Liver (tissue), 9 donors: ENCODE data around the gene SH3TC2. TPM values are rescaled to one million over a fixed set of nuclear protein-coding genes. Genes with fewer than 3 reads are reported as not detected.

Experiments used
- DNase-seq: peaks from one replicate; pipeline ENCODE4 v3.0.0-alpha.2; 2017; ENCODE audit warnings: low spot score
- H3K27ac ChIP-seq, 2 donors: one replicate each; pipeline ENCODE4 v1.7.0; 2013; ENCODE audit warnings: inconsistent platforms in 2 of 2, low read length in 2 of 2, control low read depth in 1 of 2, low read depth in 1 of 2, mild to moderate bottlenecking in 1 of 2
- H3K27me3 ChIP-seq, 4 donors: one replicate each; pipeline versions ENCODE4 v1.6.1 to v1.7.0; 2013; ENCODE audit warnings: low read length in 3 of 4, inconsistent platforms in 1 of 4, mild to moderate bottlenecking in 1 of 4, moderate library complexity in 1 of 4; ENCODE audit not compliant: control insufficient read depth in 4 of 4, insufficient read depth in 4 of 4
- H3K36me3 ChIP-seq, 4 donors: one replicate each; pipeline versions ENCODE4 v1.6.1 to v1.7.0; 2013; ENCODE audit warnings: low read length in 3 of 4, mild to moderate bottlenecking in 3 of 4, low read depth in 1 of 4, moderate library complexity in 1 of 4; ENCODE audit not compliant: control insufficient read depth in 4 of 4, insufficient read depth in 3 of 4
- H3K4me1 ChIP-seq, 4 donors: one replicate each; pipeline versions ENCODE4 v1.6.1 to v1.7.0; 2013; ENCODE audit warnings: low read length in 3 of 4, mild to moderate bottlenecking in 3 of 4, moderate library complexity in 1 of 4; ENCODE audit not compliant: control insufficient read depth in 4 of 4, insufficient read depth in 4 of 4
- H3K4me3 ChIP-seq, 3 donors: one replicate each; pipeline versions ENCODE4 v1.6.1 to v1.7.0; 2013; ENCODE audit warnings: low read length in 3 of 3, control low read depth in 1 of 3, low read depth in 1 of 3, mild to moderate bottlenecking in 1 of 3
- H3K9ac ChIP-seq, 2 donors: one replicate each; pipeline ENCODE4 v1.7.0; 2013; ENCODE audit warnings: low read length in 2 of 2, mild to moderate bottlenecking in 2 of 2, moderate library complexity in 2 of 2, control low read depth in 1 of 2, low read depth in 1 of 2
- H3K9me3 ChIP-seq, 4 donors: one replicate each; pipeline versions ENCODE4 v1.6.1 to v1.7.0; 2013; ENCODE audit warnings: low read length in 3 of 4; ENCODE audit not compliant: control insufficient read depth in 4 of 4
- ATF3 ChIP-seq: IDR thresholded peaks from 2 replicates; pipeline ENCODE4 v1.6.1; 2016; ENCODE audit warnings: antibody characterized with exemption
- CTCF ChIP-seq: fragments of 150-350 bp; IDR thresholded peaks from 2 replicates; pipeline ENCODE4 v1.5.1; 2017; ENCODE audit warnings: improper control_type of control experiment, low read depth, low read length; ENCODE audit not compliant: missing input control
- EGR1 ChIP-seq, 2 donors: IDR thresholded peaks; 2 replicates each; pipeline ENCODE4 v1.6.1; 2016 to 2018; ENCODE audit warnings: antibody characterized with exemption in 2 of 2, low read depth in 2 of 2
- FOXA1 ChIP-seq: IDR thresholded peaks from 2 replicates; pipeline ENCODE4 v1.6.1; 2016; ENCODE audit warnings: antibody characterized with exemption
- FOXA2 ChIP-seq: IDR thresholded peaks from 2 replicates; pipeline ENCODE4 v1.6.1; 2016; ENCODE audit warnings: antibody characterized with exemption
- GABPA ChIP-seq, 2 donors: IDR thresholded peaks in 1 of 2; conservative IDR thresholded peaks in 1 of 2; 2 replicates each; pipeline ENCODE4 v1.6.1; 2016; ENCODE audit warnings: antibody characterized with exemption in 2 of 2, mild to moderate bottlenecking in 1 of 2, moderate library complexity in 1 of 2
- HNF4A ChIP-seq, 2 donors: conservative IDR thresholded peaks; 2 replicates each; pipeline ENCODE4 v1.6.1; 2016; ENCODE audit warnings: antibody characterized with exemption in 2 of 2, mild to moderate bottlenecking in 2 of 2
- HNF4G ChIP-seq: IDR thresholded peaks from 2 replicates; pipeline ENCODE4 v1.6.1; 2016; ENCODE audit warnings: antibody characterized with exemption
- JUND ChIP-seq, 2 donors: IDR thresholded peaks; 2 replicates each; pipeline ENCODE4 v1.6.1; 2016; ENCODE audit warnings: antibody characterized with exemption in 2 of 2
- MAX ChIP-seq: IDR thresholded peaks from 2 replicates; pipeline ENCODE4 v1.6.1; 2016; ENCODE audit warnings: antibody characterized with exemption
- NR2F2 ChIP-seq: IDR thresholded peaks from 2 replicates; pipeline ENCODE4 v1.6.1; 2016; ENCODE audit warnings: antibody characterized with exemption
- RAD21 ChIP-seq, 2 donors: IDR thresholded peaks; 2 replicates each; pipeline ENCODE4 v1.6.1; 2016; ENCODE audit warnings: antibody characterized with exemption in 2 of 2, mild to moderate bottlenecking in 2 of 2
- REST ChIP-seq: IDR thresholded peaks from 2 replicates; pipeline ENCODE4 v1.6.1; 2016; ENCODE audit warnings: antibody characterized with exemption, mild to moderate bottlenecking
- RXRA ChIP-seq, 2 donors: IDR thresholded peaks; 2 replicates each; pipeline ENCODE4 v1.6.1; 2017 to 2018; ENCODE audit warnings: antibody characterized with exemption in 2 of 2, mild to moderate bottlenecking in 1 of 2
- SP1 ChIP-seq: IDR thresholded peaks from 2 replicates; pipeline ENCODE4 v1.6.1; 2018; ENCODE audit warnings: antibody characterized with exemption, mild to moderate bottlenecking
- WGBS: extraction: QIAGEN DNeasy Blood & Tissue Kit; methylation state at CpG from one replicate; pipeline ENCODE4 v1.1.7; 2013; 5-methylcytosine and 5-hydroxymethylcytosine counted together
- polyA plus RNA-seq, 2 donors: library from polyadenylated mRNA; stranded (reverse) in 1 of 2; unstranded in 1 of 2; fragments of 200-250 nt in 1 of 2; fragments of >200 nt in 1 of 2; fragmentation: Nextera tagmentation in 1 of 2; extraction: Ambion mirVana in 1 of 2; gene quantifications; one replicate each; pipeline versions ENCODE4 v1.2.1 to v1.2.3, GENCODE V29; 2013 to 2015
- total RNA-seq, 2 donors: library from RNA; depleted of rRNA; stranded (reverse); fragments of >200 nt; gene quantifications; one replicate each; pipeline ENCODE4 v1.2.3, GENCODE V29; 2014
- TF ChIP-seq, protein P1 (sequence below): IDR thresholded peaks from 2 replicates; pipeline ENCODE4 v1.6.1; 2016; ENCODE audit warnings: antibody characterized with exemption
- donor health status: healthy.
- donor health status: healthy.
- donor health status: healthy.
- donor health status: healthy.
- donor health status: healthy.

SH3TC2 gene
- total and polyA plus RNA-seq, 4 donors, result 0.31 to 6.2 (median 0.57) TPM

GRCh38 chr5:149072791-149073190 lies 9.9 kb upstream of the SH3TC2 start:
- WGBS, result 87% methylated on average over 2 of the region's 2 CpGs
- Histone ChIP-seq H3K9me3 (no peaks in the 10 kb centered on the region), H3K27me3 (no peaks in the 10 kb centered on the region), H3K36me3 (no peaks in the 10 kb centered on the region), H3K4me1 (no peaks in the 10 kb centered on the region), H3K9ac (no peak overlapping the region), H3K27ac (no peak overlapping the region), H3K4me3 (no peak overlapping the region)
- TF ChIP-seq, protein P1, sequence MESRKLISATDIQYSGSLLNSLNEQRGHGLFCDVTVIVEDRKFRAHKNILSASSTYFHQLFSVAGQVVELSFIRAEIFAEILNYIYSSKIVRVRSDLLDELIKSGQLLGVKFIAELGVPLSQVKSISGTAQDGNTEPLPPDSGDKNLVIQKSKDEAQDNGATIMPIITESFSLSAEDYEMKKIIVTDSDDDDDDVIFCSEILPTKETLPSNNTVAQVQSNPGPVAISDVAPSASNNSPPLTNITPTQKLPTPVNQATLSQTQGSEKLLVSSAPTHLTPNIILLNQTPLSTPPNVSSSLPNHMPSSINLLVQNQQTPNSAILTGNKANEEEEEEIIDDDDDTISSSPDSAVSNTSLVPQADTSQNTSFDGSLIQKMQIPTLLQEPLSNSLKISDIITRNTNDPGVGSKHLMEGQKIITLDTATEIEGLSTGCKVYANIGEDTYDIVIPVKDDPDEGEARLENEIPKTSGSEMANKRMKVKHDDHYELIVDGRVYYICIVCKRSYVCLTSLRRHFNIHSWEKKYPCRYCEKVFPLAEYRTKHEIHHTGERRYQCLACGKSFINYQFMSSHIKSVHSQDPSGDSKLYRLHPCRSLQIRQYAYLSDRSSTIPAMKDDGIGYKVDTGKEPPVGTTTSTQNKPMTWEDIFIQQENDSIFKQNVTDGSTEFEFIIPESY, result no peak
- TF ChIP-seq HNF4A (conservative IDR thresholded peaks at IDR 0.05) (no peak), SP1 (no peak), FOXA1 (no peak), NR2F2 (no peak), JUND (IDR thresholded peaks at IDR 0.05) (no peak), MAX (no peak), GABPA (IDR thresholded peaks at IDR 0.05 in 1 of 2, conservative IDR thresholded peaks at IDR 0.05 in 1 of 2) (no peak), RAD21 (IDR thresholded peaks at IDR 0.05) (no peak), FOXA2 (no peak), RXRA (IDR thresholded peaks at IDR 0.05) (no peak), HNF4G (no peak), EGR1 (IDR thresholded peaks at IDR 0.05; ENCODE audit: low read depth in 2 of 2) (no peak), ATF3 (no peak), CTCF (no peak), REST (no peak)
- DNase-seq, result no peak

DNA sequence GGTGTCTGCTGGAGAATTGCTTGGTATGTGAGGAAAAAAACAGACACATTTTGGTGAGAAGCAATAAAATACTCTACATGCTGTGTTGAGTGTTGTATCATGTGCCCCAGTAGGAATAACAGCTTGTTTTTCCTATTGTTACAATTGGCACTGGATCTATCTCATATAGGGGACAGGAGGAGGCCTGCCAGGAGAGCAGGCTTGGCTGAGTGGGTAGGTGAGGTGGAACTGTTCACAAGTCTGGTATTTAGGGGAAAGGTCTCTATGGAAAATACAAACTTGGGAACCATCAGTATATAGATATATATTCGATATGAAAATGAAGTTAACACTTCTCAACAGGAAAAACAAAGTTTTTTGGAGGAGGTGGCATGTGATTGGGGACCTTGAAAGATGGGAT lies 9.5 kb upstream of the SH3TC2 start:
- no peak for DNase-seq
- no peak overlapping the region for H3K27ac ChIP-seq
- H3K27me3 ChIP-seq, result no peaks in the 10 kb centered on the region
- no peak overlapping the region for H3K9ac ChIP-seq
- no peaks in the 10 kb centered on the region for H3K36me3 ChIP-seq
- no peaks in the 10 kb centered on the region for H3K9me3 ChIP-seq
- H3K4me3 ChIP-seq, result no peak overlapping the region
- no peaks in the 10 kb centered on the region for H3K4me1 ChIP-seq
- 81% methylated on average over 1 of the region's 1 CpG for WGBS
- TF ChIP-seq FOXA2 (no peak), CTCF (no peak), REST (no peak)
- TF ChIP-seq, protein P1, result no peak
